SK-N-SH treated with all-trans-retinoic acid at 6 μM for 48 hours (cell line): ENCODE measurements around the gene ULBP3.

Source experiments
- ATAC-seq: fragments of 200-7000 bp; cut with Tn5 transposase; 3 replicates; pipeline ENCODE4 v1.9.1; 2020; ENCODE audit warnings: mild to moderate bottlenecking, moderate library complexity
- ARNTL ChIP-seq: fragments of 450-650 bp; formaldehyde crosslinking; IDR thresholded peaks from 2 replicates; pipeline ENCODE4 v1.5.0; 2020; ENCODE audit warnings: low read depth, mild to moderate bottlenecking, moderate library complexity, borderline replicate concordance
- CSDC2 ChIP-seq: fragments of 250-450 bp; sonication (Bioruptor Pico); IDR thresholded peaks from 2 replicates; pipeline ENCODE4 v1.5.0; 2020; ENCODE audit warnings: mild to moderate bottlenecking, moderate library complexity
- ESRRG ChIP-seq: fragments of 250-450 bp; sonication (Bioruptor Pico); IDR thresholded peaks from 2 replicates; pipeline ENCODE4 v1.6.1; 2021; ENCODE audit warnings: mild to moderate bottlenecking
- GLIS3 ChIP-seq: fragments of 250-450 bp; sonication (Bioruptor Pico); IDR thresholded peaks from 2 replicates; pipeline ENCODE4 v1.5.0; 2020; ENCODE audit warnings: mild to moderate bottlenecking, moderate library complexity
- ISL1 ChIP-seq: fragments of 250-450 bp; sonication (Bioruptor Pico); IDR thresholded peaks from 2 replicates; pipeline ENCODE4 v2.1.2; 2022; ENCODE audit warnings: mild to moderate bottlenecking, moderate library complexity
- OSR1 ChIP-seq: fragments of 250-450 bp; sonication (Bioruptor Pico); IDR thresholded peaks from 2 replicates; pipeline ENCODE4 v1.8.0; 2022; ENCODE audit warnings: moderate library complexity, mild to moderate bottlenecking, inconsistent platforms
- POU6F1 ChIP-seq: fragments of 250-450 bp; sonication (Bioruptor Pico); IDR thresholded peaks from 2 replicates; pipeline ENCODE4 v1.8.0; 2021; ENCODE audit warnings: low read depth, mild to moderate bottlenecking, moderate library complexity, borderline replicate concordance
- PPARA ChIP-seq: fragments of 250-450 bp; sonication (Bioruptor Pico); IDR thresholded peaks from 2 replicates; pipeline ENCODE4 v1.5.0; 2020; ENCODE audit warnings: mild to moderate bottlenecking, borderline replicate concordance
- RARB ChIP-seq: fragments of 250-450 bp; sonication (Bioruptor Pico); IDR thresholded peaks from 2 replicates; pipeline ENCODE4 v1.8.0; 2021; ENCODE audit warnings: mild to moderate bottlenecking, moderate library complexity
- TCF4 ChIP-seq: fragments of 250-450 bp; sonication (Bioruptor Pico); IDR thresholded peaks from 2 replicates; pipeline ENCODE4 v1.8.0; 2021; ENCODE audit warnings: mild to moderate bottlenecking, moderate library complexity, borderline replicate concordance
- TOX ChIP-seq: fragments of 250-450 bp; sonication (Bioruptor Pico); IDR thresholded peaks from 2 replicates; pipeline ENCODE4 v1.8.0; 2021; ENCODE audit warnings: mild to moderate bottlenecking, moderate library complexity, borderline replicate concordance
- TSHZ2 ChIP-seq: fragments of 250-450 bp; sonication (Bioruptor Pico); IDR thresholded peaks from 2 replicates; pipeline ENCODE4 v1.5.0; 2020; ENCODE audit warnings: mild to moderate bottlenecking, moderate library complexity
- ZFP30 ChIP-seq: fragments of 450-650 bp; formaldehyde crosslinking; IDR thresholded peaks from 2 replicates; pipeline ENCODE4 v1.5.0; 2022; ENCODE audit warnings: mild to moderate bottlenecking, moderate library complexity
- ZNF70 ChIP-seq: fragments of 450-650 bp; formaldehyde crosslinking; IDR thresholded peaks from 2 replicates; pipeline ENCODE4 v1.5.0; 2020; ENCODE audit warnings: mild to moderate bottlenecking, moderate library complexity
- ZNF8 ChIP-seq: fragments of 450-650 bp; formaldehyde crosslinking; IDR thresholded peaks from 2 replicates; pipeline ENCODE4 v1.5.0; 2020; ENCODE audit warnings: mild to moderate bottlenecking, moderate library complexity
- TF ChIP-seq, protein P1 (sequence below): fragments of 250-450 bp; sonication (Bioruptor Pico); IDR thresholded peaks from 2 replicates; pipeline ENCODE4 v1.8.0; 2020; ENCODE audit warnings: mild to moderate bottlenecking, moderate library complexity, borderline replicate concordance
- TF ChIP-seq, protein P2 (sequence below): fragments of 250-450 bp; sonication (Bioruptor Pico); IDR thresholded peaks from 2 replicates; pipeline ENCODE4 v1.5.1; 2021; ENCODE audit warnings: mild to moderate bottlenecking, moderate library complexity

Gene ULBP3

DNA sequence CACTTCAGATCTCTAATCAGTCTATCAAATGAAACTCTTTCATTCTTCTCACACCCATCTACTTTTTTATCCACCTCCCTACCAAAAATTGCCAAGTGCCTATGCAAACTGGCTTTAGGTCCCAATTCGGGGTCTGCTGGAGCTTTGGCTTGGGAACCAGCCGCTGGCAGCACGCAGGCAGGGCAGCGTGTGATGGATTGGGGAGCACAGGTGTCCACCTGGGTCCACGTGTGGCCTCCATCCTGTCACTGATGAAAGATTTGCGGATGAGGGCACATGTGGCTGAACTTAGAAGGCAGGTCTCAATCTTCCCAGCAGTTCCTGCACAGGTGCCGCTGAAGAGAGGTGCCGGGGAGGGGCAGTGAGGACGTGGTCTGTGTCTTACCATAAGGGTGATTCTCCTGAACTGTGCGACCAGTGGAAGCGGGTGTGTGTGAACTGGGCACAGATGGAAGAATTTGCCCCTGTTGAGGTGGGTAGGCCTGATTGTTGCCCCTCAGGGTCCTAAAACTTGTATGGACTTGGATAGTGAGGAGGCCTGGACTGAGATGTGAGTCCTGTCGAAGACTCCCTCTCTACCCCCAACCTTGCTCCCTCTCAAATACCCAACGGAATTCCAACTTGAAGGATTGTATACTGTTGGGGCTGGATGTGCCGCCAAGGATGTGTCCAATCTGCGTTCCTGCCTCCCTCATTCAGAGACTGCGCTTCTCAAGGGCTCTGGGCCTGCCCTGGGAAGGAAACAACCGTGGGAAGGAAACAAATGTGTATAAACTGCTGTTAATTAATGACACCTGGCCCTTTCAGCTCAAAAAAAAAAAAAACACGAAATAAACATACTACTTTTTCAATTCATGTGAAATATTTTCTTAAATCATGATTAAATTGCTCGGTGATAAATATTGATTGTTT lies 25.2 kb downstream of the ULBP3 start:
- ATAC-seq: no peak
- TF ChIP-seq TOX (CRISPR knock-in tag) (no peak), ESRRG (no peak), RARB (CRISPR knock-in tag) (no peak), GLIS3 (CRISPR knock-in tag) (no peak), TSHZ2 (no peak), PPARA (CRISPR knock-in tag) (no peak), ZFP30 (CRISPR knock-in tag) (no peak), POU6F1 (CRISPR knock-in tag) (no peak), ZNF8 (CRISPR knock-in tag) (no peak)
- TF ChIP-seq, protein P1, sequence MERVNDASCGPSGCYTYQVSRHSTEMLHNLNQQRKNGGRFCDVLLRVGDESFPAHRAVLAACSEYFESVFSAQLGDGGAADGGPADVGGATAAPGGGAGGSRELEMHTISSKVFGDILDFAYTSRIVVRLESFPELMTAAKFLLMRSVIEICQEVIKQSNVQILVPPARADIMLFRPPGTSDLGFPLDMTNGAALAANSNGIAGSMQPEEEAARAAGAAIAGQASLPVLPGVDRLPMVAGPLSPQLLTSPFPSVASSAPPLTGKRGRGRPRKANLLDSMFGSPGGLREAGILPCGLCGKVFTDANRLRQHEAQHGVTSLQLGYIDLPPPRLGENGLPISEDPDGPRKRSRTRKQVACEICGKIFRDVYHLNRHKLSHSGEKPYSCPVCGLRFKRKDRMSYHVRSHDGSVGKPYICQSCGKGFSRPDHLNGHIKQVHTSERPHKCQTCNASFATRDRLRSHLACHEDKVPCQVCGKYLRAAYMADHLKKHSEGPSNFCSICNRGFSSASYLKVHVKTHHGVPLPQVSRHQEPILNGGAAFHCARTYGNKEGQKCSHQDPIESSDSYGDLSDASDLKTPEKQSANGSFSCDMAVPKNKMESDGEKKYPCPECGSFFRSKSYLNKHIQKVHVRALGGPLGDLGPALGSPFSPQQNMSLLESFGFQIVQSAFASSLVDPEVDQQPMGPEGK: no peak

GRCh38 chr6:150043096-150043495 lies 25.8 kb downstream of the ULBP3 start:
- no peak for ATAC-seq
- TF ChIP-seq TSHZ2: no peak
- TF ChIP-seq, all 23 proteins: peak for 0

DNA sequence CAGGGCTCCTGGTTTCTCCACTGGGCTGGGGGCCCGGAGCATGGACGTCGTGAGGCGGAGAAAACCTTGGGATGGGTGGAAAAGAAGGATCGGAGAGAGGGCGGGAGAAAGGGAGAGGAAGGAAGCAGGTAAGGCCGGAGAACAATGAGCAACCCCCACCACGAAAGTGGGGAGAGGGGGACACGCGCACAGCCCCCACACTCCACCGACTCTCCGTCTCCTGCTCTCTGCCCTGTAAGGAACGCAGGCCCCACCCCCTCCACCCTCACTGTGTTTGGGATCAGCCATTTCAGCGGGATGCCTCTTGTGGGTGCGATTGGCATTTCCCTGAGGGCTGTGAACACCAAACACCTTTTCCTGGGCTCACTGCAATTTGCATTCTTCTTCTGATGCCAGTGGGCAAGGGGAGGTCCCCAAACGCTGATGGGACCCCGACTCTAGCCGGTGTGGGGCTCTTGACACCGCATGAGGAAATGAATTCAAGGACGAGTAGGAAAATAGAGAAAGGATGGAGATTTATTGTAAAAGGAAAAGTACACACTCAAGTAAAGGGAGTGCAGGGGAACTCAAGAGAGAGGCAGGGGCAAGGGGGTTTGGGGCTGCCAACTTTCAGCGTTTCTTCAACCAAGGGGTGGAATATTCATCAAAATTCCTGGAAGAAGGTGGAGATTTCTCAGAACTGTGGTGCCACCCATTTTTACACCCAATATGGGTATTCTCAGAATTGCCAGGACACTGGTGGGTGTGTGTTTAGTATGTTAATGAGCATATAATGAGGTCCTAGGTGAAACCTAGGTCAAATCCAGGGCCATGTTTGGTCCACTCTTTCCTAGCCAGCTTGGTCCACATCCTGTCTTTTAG lies 30.5 kb downstream of the ULBP3 start:
- peak; percentile 37; the same call in 1 of the 3 replicates for ATAC-seq
- TF ChIP-seq CSDC2 (CRISPR knock-in tag) (no peak), ZNF70 (no peak), TCF4 (no peak), OSR1 (CRISPR knock-in tag) (no peak), TSHZ2 (no peak), ZNF8 (CRISPR knock-in tag) (no peak), ARNTL (CRISPR knock-in tag) (no peak), ISL1 (no peak), ESRRG (no peak)
- TF ChIP-seq, protein P2, sequence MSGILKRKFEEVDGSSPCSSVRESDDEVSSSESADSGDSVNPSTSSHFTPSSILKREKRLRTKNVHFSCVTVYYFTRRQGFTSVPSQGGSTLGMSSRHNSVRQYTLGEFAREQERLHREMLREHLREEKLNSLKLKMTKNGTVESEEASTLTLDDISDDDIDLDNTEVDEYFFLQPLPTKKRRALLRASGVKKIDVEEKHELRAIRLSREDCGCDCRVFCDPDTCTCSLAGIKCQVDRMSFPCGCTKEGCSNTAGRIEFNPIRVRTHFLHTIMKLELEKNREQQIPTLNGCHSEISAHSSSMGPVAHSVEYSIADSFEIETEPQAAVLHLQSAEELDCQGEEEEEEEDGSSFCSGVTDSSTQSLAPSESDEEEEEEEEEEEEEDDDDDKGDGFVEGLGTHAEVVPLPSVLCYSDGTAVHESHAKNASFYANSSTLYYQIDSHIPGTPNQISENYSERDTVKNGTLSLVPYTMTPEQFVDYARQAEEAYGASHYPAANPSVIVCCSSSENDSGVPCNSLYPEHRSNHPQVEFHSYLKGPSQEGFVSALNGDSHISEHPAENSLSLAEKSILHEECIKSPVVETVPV (CRISPR knock-in tag): no peak
